Fibroblast of skin of left biceps (primary cell): ENCODE measurements around the gene CLEC9A.

ENCODE experiments used
- DNase-seq, 2 experiments: peaks; one replicate each; pipeline ENCODE4 v3.0.0-alpha.2; 2013; ENCODE audit warnings: low read depth in 2 of 2

Gene CLEC9A

DNA sequence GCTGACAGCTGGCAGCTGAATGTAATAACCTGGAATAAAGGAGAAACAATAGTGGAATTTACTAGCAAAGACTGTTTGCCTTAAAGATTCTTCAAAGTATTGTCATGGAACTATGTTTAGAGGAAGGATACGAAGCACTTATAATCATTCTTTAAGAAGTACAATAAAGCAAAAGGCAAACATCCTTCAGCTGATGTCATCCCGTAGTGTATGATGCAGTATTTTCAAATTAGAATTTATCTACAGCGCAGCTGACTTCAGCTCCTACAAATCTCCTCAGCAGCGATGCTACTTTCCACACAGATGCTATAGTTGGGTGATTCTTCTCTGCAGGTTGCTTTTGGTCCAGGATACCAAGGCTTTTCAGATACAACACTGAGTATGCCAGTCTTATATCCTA, 36.8 kb downstream of the CLEC9A start:
- DNase-seq: no peak

DNA sequence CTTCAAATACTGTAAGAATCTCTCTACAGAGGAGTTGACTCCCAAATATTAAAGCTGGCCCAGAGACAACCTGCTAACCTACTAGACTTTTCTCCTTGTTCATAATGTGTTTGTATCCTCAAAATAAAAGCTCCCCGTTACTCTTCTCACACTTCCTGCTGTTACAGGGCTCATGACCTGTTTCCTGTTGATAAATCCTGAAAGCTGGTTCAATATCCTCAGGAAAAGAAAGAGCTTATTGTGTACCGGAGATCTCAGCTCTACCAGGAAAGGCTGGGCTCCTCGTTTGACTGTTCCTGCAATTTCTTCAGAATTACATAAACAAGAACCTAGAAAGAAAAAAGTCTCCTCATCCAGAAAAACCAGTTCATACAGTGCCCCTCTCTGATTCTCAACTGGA, 37.5 kb downstream of the CLEC9A start:
- no peak for DNase-seq

- DNase-seq: no peak
Observed at GRCh38 chr12:10068644-10069043, 38.2 kb downstream of the CLEC9A start.

DNA sequence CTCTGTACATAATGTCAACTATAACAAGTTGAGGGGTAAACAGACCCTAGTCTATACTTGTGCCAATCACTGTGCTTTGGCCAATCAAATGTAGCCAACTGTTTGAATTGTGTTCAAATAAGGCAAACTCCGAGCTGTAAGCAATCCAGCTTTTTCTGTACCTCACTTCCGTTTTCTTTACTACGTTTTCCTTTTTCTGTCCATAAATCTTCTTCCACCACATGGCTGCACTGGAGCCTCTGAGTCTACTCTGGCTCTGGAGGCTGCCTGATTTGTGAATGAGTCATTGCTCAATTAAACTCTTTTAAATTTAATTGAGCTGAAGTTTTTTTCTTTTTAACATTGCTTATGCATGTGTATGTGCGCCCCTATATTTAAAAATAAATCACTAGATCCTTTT, 38.6 kb downstream of the CLEC9A start:
- DNase-seq: peak; percentile 17 to 20

- no peak for DNase-seq
Observed at GRCh38 chr12:10069976-10070375, 39.5 kb downstream of the CLEC9A start.

GRCh38 chr12:10070380-10070779, 39.9 kb downstream of the CLEC9A start:
- DNase-seq: no peak

GRCh38 chr12:10072131-10072530, 41.6 kb downstream of the CLEC9A start:
- no peak for DNase-seq

- no peak for DNase-seq
Observed at GRCh38 chr12:10073261-10073660, 42.8 kb downstream of the CLEC9A start.

GRCh38 chr12:10075451-10075850, 45.0 kb downstream of the CLEC9A start:
- DNase-seq: no peak

GRCh38 chr12:10082117-10082874, 51.8 kb downstream of the CLEC9A start:
- no peak for DNase-seq

- DNase-seq: no peak
Observed at GRCh38 chr12:10084733-10085132, 54.3 kb downstream of the CLEC9A start.

DNA sequence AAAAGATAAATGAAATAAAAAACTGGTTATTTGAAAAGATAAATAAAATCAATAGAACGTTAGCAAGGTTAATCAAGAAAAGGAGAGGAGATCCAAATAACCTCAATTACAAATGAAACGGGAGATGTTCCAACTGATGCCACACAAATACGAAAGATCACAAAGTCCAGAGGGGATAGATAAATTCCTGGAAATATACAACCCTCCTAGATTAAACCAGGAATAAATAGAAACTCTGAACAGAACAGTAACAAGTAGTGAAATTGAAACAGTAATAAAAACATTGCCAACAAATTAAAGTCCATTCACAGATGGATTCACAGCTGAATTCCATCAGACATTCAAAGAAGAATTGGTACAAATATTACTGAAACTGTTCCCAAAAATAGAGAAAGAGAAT, 55.9 kb downstream of the CLEC9A start:
- DNase-seq: no peak

- DNase-seq: no peak
Observed at GRCh38 chr12:10088031-10088430, 57.5 kb downstream of the CLEC9A start.

- no peak for DNase-seq
Observed at GRCh38 chr12:10088955-10089900, 58.7 kb downstream of the CLEC9A start.

GRCh38 chr12:10094646-10095395, 64.3 kb downstream of the CLEC9A start:
- no peak for DNase-seq

DNA sequence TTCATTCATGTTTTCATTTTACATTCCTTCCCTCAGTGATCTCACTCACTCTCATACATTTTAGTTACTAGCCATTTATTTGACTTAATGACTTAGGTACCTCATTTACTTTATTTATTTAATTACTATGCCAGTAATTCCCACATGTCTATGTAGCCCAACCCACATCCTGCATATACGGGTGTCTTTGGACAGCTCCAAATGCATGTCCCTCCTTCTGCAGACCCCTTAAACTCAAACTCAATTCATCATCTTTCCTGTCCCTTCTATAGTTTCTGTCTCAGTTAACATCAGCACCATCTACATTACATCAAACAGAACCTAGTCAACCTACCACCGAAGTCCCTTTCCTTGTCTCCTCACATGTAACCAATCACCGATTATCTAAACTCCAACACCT, 65.5 kb downstream of the CLEC9A start:
- DNase-seq: no peak

DNA sequence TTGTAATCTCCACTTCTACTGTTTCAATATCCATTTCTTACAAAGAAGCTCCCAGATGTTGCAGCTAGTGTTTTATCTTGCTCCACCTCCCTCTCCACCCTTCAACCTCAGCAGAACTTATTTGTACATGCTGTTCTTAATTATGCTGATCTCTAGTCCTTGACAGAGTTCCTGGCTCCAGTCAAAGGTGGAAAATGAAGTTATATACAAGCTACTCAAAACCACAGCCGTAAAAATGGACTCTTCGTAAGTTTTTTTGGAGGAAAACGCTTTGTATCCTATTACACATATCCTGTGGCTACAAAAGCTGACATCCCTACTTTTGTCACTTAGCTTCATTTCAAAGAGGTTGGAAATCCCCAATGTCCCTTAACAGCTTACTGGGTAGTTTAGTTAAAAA, 67.0 kb downstream of the CLEC9A start:
- DNase-seq: peak; percentile 8 to 9

DNA sequence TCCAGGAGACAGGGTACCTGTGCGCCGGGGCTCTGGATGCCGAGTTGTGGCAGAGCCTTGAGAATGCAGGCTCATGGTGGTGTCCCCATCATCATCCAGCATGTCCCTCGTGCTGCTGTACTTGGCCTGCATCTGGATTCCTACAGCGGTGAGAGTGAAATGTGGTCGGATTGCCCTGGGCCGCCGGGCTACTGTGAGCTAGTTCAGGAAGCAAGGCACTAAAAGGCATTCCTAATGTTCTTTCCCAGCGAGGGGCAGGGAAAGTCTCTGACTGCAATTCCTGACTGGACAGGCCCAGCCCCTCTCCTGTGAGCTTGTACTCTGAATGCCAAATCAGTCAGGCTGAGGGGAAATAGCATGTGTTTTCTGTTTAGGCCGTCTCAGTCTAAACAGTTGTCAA, 68.3 kb downstream of the CLEC9A start, which contains the start of gene CLEC1A:
Gene CLEC1A (minus strand): TSS at position 195 of the 400 bp plus-strand sequence. CDS start 63 bp downstream, at position 132.
- no peak for DNase-seq

- DNase-seq: peak; percentile 12 to 29
Observed at GRCh38 chr12:10101042-10101579, 70.6 kb downstream of the CLEC9A start.

- no peak for DNase-seq
Observed at GRCh38 chr12:10101648-10102220, 71.3 kb downstream of the CLEC9A start.

- DNase-seq: no peak
Observed at GRCh38 chr12:10102322-10102721, 71.8 kb downstream of the CLEC9A start.
